Measurements from ENCODE around the gene FOXD1.
"Not testable (repeated sequence)": the region's sequence is repeated elsewhere in the genome, so short reads cannot be mapped to it uniquely, and the experiment has no call there.

The FOXD1 gene

DNA sequence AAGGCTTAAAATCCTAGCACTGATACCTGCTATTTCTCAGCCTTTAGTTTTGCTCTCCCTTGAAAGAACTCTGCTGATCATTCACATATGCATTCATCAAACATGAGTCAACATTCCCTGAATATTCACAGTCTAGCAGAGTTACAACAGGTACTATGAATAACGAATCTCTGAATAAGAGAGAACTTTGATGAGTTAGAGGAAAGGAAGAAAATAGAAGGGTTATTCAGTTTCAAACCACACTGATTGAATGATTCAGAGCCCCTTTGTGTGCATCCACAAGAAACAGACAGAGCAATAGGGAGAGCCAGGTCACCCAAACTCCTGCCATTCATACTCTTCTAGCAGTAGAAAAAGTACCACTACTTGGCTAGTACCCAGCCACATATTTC, 36.0 kb downstream of the FOXD1 start:
- H3K27ac ChIP-seq, result no peak overlapping the region
- TF ChIP-seq, protein P1, sequence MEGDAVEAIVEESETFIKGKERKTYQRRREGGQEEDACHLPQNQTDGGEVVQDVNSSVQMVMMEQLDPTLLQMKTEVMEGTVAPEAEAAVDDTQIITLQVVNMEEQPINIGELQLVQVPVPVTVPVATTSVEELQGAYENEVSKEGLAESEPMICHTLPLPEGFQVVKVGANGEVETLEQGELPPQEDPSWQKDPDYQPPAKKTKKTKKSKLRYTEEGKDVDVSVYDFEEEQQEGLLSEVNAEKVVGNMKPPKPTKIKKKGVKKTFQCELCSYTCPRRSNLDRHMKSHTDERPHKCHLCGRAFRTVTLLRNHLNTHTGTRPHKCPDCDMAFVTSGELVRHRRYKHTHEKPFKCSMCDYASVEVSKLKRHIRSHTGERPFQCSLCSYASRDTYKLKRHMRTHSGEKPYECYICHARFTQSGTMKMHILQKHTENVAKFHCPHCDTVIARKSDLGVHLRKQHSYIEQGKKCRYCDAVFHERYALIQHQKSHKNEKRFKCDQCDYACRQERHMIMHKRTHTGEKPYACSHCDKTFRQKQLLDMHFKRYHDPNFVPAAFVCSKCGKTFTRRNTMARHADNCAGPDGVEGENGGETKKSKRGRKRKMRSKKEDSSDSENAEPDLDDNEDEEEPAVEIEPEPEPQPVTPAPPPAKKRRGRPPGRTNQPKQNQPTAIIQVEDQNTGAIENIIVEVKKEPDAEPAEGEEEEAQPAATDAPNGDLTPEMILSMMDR (IDR thresholded peaks at IDR 0.05), result no peak
- no peak for TF ChIP-seq ZFX (IDR thresholded peaks at IDR 0.05; ENCODE audit: borderline replicate concordance)

GRCh38 chr5:73411936-73412596, 36.5 kb downstream of the FOXD1 start:
- no peak for TF ChIP-seq ZFX (IDR thresholded peaks at IDR 0.05; ENCODE audit: borderline replicate concordance)
- TF ChIP-seq, protein P1 (IDR thresholded peaks at IDR 0.05), result no peak
- no peak overlapping the region for H3K27ac ChIP-seq

- not testable (repeated sequence) for H3K27ac ChIP-seq
Measured at GRCh38 chr5:73409927-73410326, 38.6 kb downstream of the FOXD1 start.

DNA sequence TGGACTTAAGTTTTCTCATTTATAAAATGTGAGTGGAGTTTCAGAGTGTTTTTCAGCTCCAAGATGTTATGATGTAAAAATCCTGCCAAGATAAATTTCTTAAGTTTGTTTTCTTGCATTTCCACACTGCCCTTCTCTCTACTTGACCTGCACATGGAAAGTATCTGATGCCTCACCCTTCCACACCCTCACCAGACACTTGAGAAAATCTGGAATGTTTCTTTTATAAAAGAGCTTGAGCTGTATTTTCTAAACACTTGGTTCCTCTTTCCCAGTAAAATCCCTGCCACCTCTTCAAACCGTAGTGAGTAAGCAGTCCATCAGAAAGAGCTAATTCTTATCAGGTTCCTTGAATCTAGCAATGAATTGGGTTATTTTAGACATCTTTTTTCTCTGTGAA, 42.9 kb downstream of the FOXD1 start:
- TF ChIP-seq, protein P1 (IDR thresholded peaks at IDR 0.05), result no peak
- no peak for TF ChIP-seq ZFX (IDR thresholded peaks at IDR 0.05; ENCODE audit: borderline replicate concordance)

DNA sequence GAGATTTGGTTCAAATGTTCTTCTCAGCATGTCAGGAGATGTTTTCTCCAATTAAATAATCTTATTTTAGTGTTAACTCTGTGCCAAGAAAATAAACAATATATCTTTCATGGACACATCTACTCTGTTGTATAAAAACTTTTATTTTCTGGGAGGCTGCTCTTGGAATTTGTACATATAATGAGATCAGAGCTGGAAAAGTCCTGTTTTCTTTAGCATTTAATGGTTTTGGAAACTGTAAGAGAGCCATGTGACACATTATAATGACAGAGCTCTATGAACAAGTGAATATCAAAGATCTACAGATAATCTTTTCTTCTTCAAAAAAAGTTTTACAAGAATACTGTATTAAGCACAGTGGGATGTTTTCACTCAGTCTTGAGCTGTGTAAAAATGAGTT, 48.8 kb downstream of the FOXD1 start:
- H3K27ac ChIP-seq, result no peak overlapping the region
- TF ChIP-seq, protein P1 (IDR thresholded peaks at IDR 0.05), result no peak
- no peak for TF ChIP-seq ZFX (IDR thresholded peaks at IDR 0.05; ENCODE audit: borderline replicate concordance)

More for the DNA sequence above, 42.9 kb downstream of the FOXD1 start:
- H3K27ac ChIP-seq, result no peak overlapping the region
